HG02981 (cell line): ENCODE data around the gene DCLK3.

Experiments used
- ATAC-seq: cut with Tn5 transposase; IDR thresholded peaks from one replicate; pipeline ENCODE4 v1.9.1; 2021; ENCODE audit warnings: mild to moderate bottlenecking, moderate library complexity; ENCODE audit not compliant: unreplicated experiment

Gene DCLK3

DNA sequence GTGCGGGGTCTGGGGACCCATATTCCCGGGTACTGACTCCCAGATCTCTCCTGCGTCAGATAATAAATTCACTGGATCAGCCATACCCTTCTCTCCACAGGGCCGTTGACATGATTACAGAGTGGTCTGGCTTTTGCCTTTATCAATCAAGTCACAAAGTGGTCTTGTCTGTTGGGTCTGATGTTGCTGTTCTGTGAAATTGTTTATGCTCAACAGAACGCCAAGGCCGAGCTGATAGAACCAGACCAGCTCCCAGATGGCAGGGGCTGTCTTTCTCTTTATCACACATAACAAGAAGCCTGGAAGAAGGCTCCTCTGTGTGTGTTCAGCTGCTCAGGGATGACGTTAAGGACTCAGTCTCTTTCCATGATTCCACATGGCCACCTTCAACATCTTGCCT lies 751 bp upstream of the DCLK3 start:
- ATAC-seq, result no peak

DNA sequence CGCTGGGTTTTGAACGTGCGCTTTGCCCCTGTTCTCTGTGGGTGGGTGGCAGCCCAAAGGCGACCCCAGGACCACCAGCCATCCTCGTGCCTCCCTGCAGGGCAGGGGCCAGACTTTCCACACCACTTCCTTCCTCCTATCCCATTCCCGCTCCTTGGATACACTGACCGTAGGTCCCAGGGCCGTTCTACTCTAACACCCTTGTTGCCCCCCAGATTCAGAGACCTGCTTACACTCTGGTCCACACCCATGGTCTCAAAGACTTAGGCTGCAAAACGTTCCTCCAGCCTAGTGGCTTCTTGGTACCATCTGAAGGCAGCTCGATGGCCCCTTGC lies 318 bp upstream of the DCLK3 start:
- no peak for ATAC-seq

DNA sequence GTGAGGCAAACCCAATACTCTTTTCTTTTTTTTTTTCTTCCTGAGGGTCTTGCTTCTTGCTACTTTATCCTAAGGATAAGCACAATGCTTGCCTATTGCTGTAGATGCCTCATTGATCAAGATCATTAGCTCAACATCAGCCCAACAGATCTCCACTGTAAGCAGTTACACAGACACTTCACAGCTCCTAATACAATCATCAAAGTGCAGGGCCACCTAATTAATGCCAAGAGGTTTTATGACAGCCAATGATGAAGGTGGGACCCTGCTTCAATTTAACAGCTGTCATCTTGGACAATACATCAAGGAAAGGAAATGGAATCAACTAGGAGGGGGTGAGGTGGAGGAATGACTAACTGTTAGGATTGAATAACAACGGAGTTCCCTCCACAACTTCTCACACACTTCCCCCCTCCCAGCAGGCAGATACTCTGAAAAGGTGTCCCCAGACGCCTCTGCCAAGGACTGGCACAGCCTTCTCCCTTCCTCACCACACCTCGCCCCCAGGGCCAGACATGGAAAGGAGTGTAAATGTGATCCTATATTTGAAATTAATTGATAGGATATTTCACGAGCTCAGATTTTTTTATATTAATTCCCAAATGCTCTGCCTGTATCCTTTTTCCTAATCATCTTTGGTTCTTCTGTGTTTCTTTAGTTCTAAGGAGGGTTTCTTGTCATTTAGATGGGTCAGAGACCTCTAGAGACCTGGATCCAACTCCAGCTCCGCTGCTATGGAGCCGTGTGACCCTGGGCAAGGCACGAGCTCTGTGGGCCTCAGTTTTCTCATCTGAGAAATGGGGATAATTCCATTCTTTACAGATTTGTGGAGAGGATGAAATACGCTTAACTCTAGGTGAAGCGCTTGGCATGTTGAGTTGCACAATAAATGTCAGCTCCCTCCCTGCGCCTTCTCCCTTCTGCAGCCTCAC lies 1.2 kb downstream of the DCLK3 start:
- no peak for ATAC-seq

DNA sequence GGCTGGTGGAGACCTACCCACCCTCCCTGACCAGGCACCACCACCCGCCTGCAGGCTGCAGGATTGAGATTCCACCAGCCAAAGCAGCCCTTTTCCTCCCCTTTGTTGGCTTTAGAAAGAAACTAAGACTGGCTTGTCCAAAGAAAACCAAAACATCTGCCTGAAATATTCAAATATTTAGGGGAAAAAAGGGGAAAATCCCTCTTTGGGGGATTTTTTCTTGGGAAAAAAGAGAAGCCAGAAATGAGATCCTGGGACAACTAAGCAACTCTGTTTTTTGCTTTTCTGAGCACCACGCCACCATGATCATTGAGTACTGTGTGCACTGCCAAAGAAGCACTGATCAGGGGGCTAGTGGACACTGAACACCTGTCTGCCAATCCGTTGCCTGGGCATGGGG lies 2.6 kb downstream of the DCLK3 start:
- no peak for ATAC-seq

DNA sequence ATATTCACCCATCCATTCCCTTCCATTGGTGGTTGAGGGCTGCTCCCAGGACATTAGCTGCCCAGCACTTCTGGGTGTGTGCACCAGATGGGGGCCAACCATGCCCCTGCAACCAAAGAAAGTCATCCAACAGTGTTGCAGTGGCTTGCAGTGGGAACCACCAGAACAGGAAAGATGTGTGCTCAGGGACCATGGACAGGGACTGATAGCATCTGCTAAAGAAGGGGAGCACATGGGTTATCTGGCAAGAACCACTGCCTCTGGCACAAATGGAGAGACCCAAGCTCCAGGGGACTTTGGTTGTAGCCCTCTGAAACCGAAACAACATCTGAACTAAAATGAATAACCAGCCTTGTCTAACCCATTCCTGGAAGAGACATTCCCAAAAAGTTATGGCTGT lies 8.1 kb downstream of the DCLK3 start:
- no peak for ATAC-seq

DNA sequence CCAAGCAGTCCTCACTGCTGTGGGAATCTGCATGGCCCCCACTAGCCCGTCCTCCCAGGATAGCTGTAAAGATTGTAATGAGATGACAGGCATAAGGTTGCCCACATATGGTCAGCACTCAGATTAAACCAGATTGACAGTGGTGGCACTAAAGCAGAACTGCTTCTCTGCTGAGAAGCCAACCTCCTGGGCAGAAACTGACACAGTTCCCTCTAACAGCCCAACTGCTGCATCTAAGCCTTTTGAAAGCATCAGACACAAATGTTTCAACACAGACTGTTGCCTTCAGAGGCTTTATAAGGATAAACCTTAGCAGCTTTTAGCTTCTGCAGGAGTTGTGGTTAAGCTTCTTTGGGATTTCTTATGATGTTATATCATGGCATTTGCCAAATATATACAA lies 13.0 kb downstream of the DCLK3 start:
- ATAC-seq, result no peak

DNA sequence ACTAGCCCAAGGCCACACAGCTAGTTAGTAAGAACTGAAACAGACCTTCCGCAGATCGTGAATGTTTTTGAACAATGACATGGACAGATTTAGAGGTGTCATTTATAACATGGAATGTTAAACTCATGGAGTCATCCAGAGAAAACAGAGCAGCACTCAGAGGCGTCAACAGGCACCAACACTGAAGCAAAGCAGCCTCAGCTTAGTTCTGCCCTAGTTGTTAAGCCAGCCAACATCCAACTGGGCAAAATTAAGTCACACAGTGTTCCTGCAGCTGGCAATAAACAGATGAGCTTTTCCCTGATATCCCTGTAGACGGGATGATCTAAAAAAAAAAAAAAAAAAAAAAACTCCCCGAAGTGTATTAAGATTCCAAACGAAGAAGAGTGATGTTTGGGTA lies 13.6 kb downstream of the DCLK3 start:
- ATAC-seq, result no peak

DNA sequence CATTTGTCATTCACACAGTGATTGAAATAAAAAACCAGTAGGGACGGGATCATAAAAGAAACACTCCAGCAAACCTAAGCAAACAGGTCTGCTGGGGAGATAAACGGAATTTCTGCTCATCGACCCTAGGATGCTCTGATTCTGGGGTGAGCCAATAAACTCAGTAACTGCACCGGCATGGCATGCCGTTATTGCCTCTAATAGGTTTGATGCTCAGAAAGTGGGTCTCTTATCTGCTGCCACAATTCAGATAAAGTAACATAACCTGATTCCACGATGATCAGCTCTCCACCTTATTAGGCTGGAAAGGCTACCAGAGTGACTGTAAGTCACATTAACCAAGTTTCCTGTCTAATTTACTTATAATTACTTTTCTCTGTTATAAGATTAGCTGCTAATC lies 19.6 kb downstream of the DCLK3 start:
- no peak for ATAC-seq

DNA sequence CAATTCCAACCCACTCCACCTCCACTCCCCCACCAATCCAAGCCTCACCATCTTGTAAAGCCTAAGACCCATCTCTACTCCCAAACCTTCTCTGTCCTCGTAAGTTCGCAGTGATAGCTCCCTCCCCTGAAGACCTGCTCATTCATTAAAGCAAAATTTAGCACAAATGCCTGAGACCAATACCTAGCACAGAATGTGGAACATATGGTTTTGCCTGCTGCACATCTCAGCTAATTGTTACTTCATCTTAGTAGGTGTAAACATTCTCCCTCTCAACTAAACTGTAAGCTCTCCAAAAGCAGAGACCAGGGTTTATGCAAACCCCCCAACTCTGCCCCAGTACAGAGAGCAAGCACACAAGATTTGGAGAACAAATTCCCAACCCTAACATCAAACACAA lies 20.5 kb downstream of the DCLK3 start:
- no peak for ATAC-seq

DNA sequence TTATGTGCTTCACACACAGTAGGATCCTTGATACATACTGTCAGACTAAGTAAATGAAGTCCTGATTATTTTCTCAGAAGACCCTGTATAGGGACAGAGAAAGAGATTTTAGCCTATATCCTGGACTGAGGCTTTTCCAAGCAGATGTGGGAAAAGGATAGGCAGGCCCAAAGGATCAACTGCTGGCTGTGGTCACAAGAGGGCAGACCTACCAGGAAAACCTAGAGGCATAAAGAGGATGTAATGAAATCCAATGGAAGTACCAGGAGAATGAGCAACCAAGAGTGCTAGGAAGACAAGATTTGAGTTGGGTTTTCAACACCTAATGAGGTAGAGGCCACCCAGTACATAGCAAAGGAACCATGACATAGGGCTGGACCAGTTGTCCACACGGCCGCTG lies 23.1 kb downstream of the DCLK3 start:
- no peak for ATAC-seq

DNA sequence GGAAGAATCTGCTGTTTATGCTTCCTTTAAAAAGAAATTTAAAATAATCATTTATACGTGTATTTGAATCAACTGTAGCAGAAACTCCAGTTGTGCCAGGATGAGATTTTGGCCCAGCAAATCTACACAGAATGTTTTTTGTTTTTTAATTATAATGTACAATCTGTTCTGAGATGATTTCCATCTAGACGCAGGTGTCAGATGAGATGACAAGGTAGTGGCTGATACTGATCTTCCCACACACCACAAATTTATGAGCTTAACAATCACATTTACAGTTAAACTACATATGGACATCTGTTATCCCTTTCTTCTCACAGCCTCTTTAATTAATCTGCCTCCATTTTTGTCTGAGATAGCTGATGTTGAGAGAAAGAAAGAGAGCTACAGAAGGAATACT lies 23.6 kb downstream of the DCLK3 start:
- no peak for ATAC-seq

DNA sequence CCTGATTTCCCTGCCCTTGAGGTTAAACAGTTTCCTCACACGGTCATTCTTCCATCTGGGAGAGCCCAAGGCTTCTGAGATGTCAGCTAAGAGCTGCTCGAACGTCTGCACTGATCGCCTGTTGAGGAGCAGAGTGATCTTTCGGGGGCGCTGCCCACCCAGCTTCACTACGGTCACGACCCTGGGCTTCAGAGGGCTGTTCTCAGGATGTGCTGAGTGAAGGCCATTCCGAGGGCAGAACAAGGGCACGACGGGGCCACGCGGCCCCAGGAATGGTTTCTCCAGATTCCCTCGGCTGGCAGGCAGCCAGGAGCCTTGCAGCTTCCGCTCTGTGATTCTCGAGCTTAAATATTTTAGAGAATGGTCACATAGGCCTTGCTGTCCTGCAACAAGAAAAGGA lies 25.7 kb downstream of the DCLK3 start:
- ATAC-seq, result no peak

DNA sequence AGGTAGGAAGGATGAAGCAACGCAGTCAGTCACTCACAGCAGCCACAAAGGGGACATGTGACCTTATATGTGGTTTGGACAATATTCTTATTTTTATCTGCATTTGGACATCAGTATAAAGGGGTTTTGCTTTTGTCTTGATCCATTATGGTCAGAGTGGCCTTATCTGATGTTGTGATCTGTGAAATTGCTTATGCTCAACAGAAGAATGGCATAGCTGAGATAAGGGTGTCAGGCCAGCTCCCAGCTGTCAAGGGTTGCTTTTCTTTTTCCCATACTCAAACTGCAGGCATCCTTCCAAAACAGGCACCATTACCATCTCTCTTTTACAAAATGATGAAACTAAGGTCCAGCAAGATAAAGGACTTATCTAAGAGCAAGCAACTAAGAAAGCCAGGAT lies 28.1 kb downstream of the DCLK3 start:
- ATAC-seq, result no peak

DNA sequence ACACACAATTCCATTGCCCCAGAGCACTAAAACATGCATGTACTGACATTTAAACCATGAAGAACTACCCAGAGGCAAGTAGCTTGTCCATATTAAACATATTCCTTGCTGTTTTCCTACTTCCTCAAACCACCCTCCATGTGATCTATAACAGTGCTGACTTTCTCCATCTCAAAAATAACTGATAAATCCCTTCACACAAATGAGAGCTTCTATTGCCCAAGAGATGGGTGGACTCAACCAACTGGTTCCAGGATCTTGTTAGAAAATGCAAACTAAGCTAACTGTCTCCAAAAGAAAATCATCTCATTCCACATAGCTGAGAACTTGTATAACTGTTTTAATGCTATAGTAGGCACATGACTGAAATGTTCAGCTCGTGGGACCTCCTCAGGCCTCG lies 29.6 kb downstream of the DCLK3 start:
- no peak for ATAC-seq

DNA sequence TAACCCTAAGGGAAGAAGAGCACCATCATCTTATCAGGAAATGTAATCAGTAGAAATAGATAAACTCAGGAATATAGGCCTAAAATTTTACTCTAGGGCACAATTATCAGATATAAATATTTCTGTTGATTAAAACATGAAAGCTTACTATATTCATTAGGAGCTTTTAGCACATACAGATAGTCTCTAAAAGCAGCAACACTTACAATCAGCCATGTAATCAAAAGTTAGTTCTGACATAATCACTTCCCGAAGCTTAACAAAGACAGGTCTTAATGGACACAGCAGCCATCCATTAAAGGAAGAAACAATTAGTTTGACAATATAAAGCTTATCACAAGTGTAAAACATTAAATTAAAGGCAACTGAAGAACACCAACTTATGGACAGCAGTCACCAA lies 30.6 kb downstream of the DCLK3 start:
- ATAC-seq, result no peak

DNA sequence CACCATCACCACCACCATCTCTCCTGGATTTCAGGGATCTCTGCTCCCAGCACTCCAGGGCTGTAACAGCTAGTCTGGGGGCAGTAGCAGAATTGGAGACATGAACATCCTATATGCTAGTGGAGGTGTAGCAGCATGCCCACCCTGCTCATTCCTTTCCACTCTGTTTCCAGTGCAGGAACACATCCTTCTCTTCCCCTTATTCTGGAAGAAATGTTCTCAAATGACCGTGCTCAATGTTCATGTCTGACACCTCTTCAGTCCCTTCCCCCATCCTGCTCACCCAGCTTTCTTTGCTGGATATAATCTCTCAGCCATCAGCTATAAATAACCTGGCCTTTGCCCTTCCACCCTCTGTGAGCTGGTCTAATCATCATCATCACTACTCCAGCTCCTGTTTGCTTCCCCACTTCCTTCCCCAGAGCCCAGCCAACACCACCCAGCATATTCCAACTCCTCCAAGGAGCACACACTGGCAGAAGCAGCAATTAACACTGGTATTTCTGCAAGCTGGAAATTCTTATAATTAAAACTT lies 31.1 kb downstream of the DCLK3 start:
- no peak for ATAC-seq

DNA sequence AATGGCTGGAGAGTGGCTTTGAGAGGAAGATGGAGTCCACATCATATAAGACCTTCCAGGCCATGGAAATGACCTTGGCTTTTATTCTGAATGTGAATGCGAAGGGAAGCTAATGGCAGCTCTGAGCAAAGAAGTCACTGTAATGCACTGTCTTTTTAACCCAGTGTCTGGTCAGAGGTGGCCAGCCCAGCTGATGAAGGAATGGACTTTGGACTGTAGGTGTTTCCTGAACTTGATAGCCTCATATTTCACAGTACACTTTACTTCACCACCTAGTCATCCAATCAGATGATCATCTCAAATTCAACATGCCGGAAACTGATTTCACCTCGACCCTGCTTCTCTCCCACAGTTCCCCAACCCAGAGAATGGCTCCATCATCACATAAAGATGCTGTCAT lies 33.4 kb downstream of the DCLK3 start:
- ATAC-seq, result no peak

DNA sequence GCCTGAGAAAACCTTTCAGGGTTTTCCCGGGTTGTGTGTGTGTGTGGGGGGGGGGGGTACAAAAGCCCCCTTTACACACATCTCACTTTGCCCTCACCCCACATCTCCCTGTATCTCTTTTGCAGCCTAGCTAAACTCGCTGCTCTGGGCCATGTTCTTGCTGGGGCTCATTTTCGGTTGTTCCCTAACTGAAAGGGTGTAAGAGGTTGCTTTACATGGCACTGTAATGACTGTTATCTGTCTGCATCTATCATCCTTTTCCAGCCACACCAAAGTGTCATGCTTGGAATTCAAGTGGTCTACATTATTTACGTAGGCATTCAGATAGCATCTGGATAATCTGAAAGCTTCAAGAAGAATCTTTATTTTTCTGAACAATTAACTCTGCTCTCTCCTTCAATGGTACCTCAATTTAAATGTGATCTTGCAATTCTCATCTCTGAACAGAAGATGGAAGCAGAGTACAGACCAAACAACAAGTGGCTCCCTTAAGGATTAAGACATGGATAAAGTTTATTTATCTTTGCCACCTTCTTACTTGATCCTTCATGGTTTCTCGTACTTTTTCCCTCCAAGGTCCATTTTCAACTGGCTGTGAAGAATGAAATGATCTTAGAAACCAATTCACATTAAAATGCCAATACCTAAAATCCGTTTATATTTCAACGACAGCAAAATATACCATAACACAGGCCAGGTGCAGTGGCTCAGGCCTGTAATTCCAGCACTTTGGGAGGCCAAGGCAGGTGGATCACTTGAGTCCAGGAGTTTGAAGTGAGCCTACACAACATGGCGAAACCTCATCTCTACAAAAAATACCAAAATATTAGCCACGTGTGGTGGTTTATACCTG lies 34.9 kb downstream of the DCLK3 start:
- ATAC-seq, result peak; percentile 59

DNA sequence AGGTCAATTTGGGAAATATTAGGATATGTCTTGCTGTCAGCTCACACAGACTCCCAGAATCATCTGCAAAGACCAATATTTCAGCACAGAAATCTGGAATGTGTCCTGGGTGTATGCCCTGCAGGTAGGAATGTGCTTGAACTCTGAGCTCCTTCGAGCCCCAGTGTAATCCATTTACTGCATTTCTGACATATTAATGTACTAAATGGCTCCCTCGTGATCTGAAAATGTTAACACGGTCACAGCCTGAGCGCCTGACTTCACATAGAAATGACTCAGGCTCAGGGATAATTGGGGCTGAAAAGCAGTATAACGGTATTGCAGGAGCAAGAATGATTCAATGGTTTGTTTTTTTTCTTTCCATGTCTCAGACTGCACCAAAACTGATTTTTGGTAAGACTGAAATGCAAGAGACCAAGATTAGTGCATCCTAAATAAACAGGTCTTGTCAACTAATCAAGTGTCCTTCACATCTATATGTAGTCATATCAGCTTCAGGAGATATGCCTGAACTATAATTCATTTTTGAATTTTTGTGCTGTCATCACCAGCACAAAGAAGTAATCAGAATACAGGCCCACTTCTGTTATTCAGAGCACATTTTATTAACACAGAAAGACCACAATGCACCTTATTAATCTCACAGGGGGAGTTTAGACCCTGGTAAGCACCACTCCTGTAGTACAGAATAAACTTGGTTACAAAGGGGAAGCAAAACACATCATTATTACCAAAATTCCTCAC lies 49.8 kb downstream of the DCLK3 start:
- ATAC-seq, result no peak

DNA sequence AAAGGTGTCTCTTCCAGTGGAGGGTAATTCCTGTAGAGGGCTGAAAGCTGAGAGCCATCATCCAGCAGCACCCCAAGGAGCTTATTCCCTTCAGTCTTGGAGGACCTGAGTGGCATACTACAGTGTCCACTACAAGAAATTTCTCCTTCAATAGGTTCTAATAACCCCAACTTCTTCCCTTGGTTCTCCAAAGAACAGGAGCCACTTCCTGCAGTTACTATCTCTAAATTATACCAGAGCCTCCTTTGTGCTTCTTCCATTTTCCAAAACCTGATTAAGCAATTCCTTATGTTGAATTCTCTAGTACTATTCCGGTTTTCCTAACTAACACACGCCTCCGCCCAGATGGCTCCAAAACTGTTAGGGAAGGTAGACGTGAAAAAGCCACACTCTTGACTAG lies 50.4 kb downstream of the DCLK3 start:
- no peak for ATAC-seq

DNA sequence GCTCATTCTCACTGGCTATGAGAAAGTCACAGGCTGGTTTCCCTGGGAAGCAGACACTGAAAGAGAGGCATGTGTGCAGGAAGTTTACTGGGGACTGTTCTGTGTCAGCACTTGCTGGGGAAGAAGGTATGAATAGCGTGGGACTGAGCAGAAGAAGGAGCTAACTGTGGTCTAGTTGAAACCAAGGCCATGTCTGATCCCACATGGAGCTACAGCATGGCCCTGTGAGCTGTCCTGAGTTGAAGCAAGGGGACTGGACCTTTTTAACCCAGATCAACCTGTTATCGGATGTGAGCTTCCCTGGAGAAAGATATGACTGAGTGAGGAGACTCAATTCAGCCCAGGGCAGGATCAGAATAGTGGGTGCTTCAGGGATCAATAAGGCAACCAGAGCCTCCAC lies 53.7 kb downstream of the DCLK3 start:
- ATAC-seq, result no peak
